ENCODE data around the gene POU4F3. TPM values are rescaled to one million over a fixed set of nuclear protein-coding genes. Genes with fewer than 3 reads are reported as not detected.

POU4F3 gene
- total RNA-seq, 1 experiment from 2014 or later: 0.15 TPM

GRCh38 chr5:146334074-146334533 is 4.5 kb upstream of the POU4F3 start:
- intact Hi-C loops (cut with micrococcal nuclease): no loop called here
- H2AFZ ChIP-seq (ENCODE audit: low read depth, low read length, poor library complexity, severe bottlenecking): no peak overlapping the region
- H4K20me1 ChIP-seq (ENCODE audit: insufficient read depth): no peaks in the 10 kb centered on the region
- ChIA-PET CTCF (no interaction called here), POLR2A (no interaction called here), RAD21 (ENCODE audit: low non-redundant PET in 1 of 2, low total read pairs in 2 of 2, uncharacterized antibody in 2 of 2, unreplicated experiment in 2 of 2) (no interaction called here)
- BruUV-seq (replicated peaks): no TSS peak
- no peak for TF ChIP-seq FOSL1 (IDR thresholded peaks at IDR 0.05; ENCODE audit: low read depth)
- TF ChIP-seq SRF (IDR thresholded peaks at IDR 0.05; ENCODE audit: low read depth): no peak
- no peak for TF ChIP-seq CBX3 (IDR thresholded peaks at IDR 0.05; ENCODE audit: low read depth)
- TF ChIP-seq, protein P1, sequence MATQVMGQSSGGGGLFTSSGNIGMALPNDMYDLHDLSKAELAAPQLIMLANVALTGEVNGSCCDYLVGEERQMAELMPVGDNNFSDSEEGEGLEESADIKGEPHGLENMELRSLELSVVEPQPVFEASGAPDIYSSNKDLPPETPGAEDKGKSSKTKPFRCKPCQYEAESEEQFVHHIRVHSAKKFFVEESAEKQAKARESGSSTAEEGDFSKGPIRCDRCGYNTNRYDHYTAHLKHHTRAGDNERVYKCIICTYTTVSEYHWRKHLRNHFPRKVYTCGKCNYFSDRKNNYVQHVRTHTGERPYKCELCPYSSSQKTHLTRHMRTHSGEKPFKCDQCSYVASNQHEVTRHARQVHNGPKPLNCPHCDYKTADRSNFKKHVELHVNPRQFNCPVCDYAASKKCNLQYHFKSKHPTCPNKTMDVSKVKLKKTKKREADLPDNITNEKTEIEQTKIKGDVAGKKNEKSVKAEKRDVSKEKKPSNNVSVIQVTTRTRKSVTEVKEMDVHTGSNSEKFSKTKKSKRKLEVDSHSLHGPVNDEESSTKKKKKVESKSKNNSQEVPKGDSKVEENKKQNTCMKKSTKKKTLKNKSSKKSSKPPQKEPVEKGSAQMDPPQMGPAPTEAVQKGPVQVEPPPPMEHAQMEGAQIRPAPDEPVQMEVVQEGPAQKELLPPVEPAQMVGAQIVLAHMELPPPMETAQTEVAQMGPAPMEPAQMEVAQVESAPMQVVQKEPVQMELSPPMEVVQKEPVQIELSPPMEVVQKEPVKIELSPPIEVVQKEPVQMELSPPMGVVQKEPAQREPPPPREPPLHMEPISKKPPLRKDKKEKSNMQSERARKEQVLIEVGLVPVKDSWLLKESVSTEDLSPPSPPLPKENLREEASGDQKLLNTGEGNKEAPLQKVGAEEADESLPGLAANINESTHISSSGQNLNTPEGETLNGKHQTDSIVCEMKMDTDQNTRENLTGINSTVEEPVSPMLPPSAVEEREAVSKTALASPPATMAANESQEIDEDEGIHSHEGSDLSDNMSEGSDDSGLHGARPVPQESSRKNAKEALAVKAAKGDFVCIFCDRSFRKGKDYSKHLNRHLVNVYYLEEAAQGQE (IDR thresholded peaks at IDR 0.05; ENCODE audit: low read depth): no peak
- H3K9me2 ChIP-seq (ENCODE audit: insufficient read depth): no peaks in the 10 kb centered on the region
- ATAC-seq (no peak), DNase-seq (ENCODE audit: low read depth, low spot score) (no peak)
- H3K79me2 ChIP-seq (ENCODE audit: insufficient read depth, low read length): no peaks in the 10 kb centered on the region
- H3K9ac ChIP-seq (ENCODE audit: low read length): no peak overlapping the region
- no peaks in the 10 kb centered on the region for H3K9me3 ChIP-seq (ENCODE audit: control insufficient read depth in 1 of 2, insufficient read depth in 1 of 2, low read depth in 1 of 2, low read length in 2 of 2)
- no peak overlapping the region for H3K4me3 ChIP-seq (replicated peaks in 1 of 2; ENCODE audit: low read depth in 1 of 2, low read length in 2 of 2)
- no peaks in the 10 kb centered on the region for H3K4me1 ChIP-seq (ENCODE audit: control insufficient read depth in 1 of 2, insufficient read depth in 2 of 2, low read length in 2 of 2)
- no peak overlapping the region for H3K4me2 ChIP-seq (ENCODE audit: low read length)
- H3K36me3 ChIP-seq (ENCODE audit: control insufficient read depth in 1 of 2, insufficient read depth in 2 of 2, low read length in 2 of 2): no peaks in the 10 kb centered on the region
- peaks cover 16% of the 10 kb centered on the region; the same call in 1 of the 2 replicates for H3K27me3 ChIP-seq (ENCODE audit: insufficient read depth, low read length)
- no peak overlapping the region for H3K27ac ChIP-seq (ENCODE audit: low read depth, low read length)

DNA sequence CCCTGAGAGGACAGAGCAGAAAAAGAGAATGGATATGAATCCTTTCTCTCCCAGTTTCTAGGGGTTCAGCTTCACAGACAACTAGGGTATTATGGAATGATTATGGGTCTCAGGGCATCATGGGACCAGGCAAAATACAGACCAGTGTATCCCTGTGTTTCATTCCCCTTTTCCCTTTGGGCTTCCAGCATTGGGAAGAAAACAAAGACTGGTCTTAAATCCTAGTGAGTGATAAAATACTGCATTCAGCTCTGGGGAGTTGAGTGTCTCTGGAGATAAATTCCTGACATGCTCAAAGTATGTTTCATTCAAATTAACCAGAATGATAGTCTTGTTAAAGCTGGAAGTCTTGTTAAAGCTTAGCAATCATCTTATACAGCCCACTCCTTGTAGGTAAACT is 2.4 kb upstream of the POU4F3 start:
- ATAC-seq (no peak), DNase-seq (ENCODE audit: low read depth, low spot score) (no peak)
- RAD21 ChIA-PET (ENCODE audit: low non-redundant PET in 1 of 2, low total read pairs in 2 of 2, uncharacterized antibody in 2 of 2, unreplicated experiment in 2 of 2): no interaction called here
- Histone ChIP-seq H3K27ac (ENCODE audit: low read depth, low read length) (no peak overlapping the region), H3K4me2 (ENCODE audit: low read length) (no peak overlapping the region), H3K4me3 (replicated peaks in 1 of 2; ENCODE audit: low read depth in 1 of 2, low read length in 2 of 2) (no peak overlapping the region), H3K9me2 (ENCODE audit: insufficient read depth) (no peaks in the 10 kb centered on the region), H3K36me3 (ENCODE audit: control insufficient read depth in 1 of 2, insufficient read depth in 2 of 2, low read length in 2 of 2) (no peaks in the 10 kb centered on the region), H3K9ac (ENCODE audit: low read length) (no peak overlapping the region), H4K20me1 (ENCODE audit: insufficient read depth) (no peaks in the 10 kb centered on the region), H3K9me3 (ENCODE audit: control insufficient read depth in 1 of 2, insufficient read depth in 1 of 2, low read depth in 1 of 2, low read length in 2 of 2) (no peaks in the 10 kb centered on the region), H3K79me2 (ENCODE audit: insufficient read depth, low read length) (no peaks in the 10 kb centered on the region), H3K4me1 (ENCODE audit: control insufficient read depth in 1 of 2, insufficient read depth in 2 of 2, low read length in 2 of 2) (no peaks in the 10 kb centered on the region), H3K27me3 (ENCODE audit: insufficient read depth, low read length) (peaks cover 16% of the 10 kb centered on the region; the same call in 1 of the 2 replicates), H2AFZ (ENCODE audit: low read depth, low read length, poor library complexity, severe bottlenecking) (no peak overlapping the region)
- CTCF ChIA-PET: no interaction called here
- POLR2A ChIA-PET: no interaction called here
- intact Hi-C loops (cut with micrococcal nuclease): no loop called here
- no TSS peak for BruUV-seq (replicated peaks)
- TF ChIP-seq RAD21 (IDR thresholded peaks at IDR 0.05; ENCODE audit: low read depth) (no peak), ELF1 (IDR thresholded peaks at IDR 0.05; ENCODE audit: borderline replicate concordance, low read depth) (no peak), SRF (IDR thresholded peaks at IDR 0.05; ENCODE audit: low read depth) (no peak), CTCF (IDR thresholded peaks at IDR 0.05 in 2 of 3, conservative IDR thresholded peaks at IDR 0.05 in 1 of 3; ENCODE audit: borderline replicate concordance in 1 of 3, insufficient read depth in 1 of 3, low read depth in 2 of 3, low read length in 2 of 3) (no peak)
